ENCODE data around the gene KCNMA1. TPM values are rescaled to one million over a fixed set of nuclear protein-coding genes. Genes with fewer than 3 reads are reported as not detected.

KCNMA1 gene
- total RNA-seq, 4 donors from 2014 or later = 146 to 300 (median 265) TPM

- Histone ChIP-seq H3K27me3 (no peaks in the 10 kb centered on the region), H3K36me3 (no peaks in the 10 kb centered on the region), H3K9me3 (no peaks in the 10 kb centered on the region), H3K4me3 (no peak overlapping the region), H3K27ac (replicated peaks in 1 of 4) (peak overlapping the region; percentile 21 to 71 (median 66)), H3K4me1 (peaks cover 6 to 55% (median 46%) of the 10 kb centered on the region in 4 donors)
- DNase-seq (ENCODE audit: extremely low spot score) = no peak
- TF ChIP-seq POLR2AphosphoS5 (IDR thresholded peaks at IDR 0.05) (no peak), CTCF (IDR thresholded peaks at IDR 0.05) (no peak), POLR2A (IDR thresholded peaks at IDR 0.05; ENCODE audit: low read depth) (no peak), EP300 (IDR thresholded peaks at IDR 0.05) (no peak)
- intact Hi-C loops (cut with DNase I) = loop anchor here (10.0 kb wide), 1 partner anchor 318 kb away; no protein-coding TSS in a partner anchor
Measured at GRCh38 chr10:77177161-77177560, 460.4 kb downstream of the KCNMA1 start.

- no peaks in the 10 kb centered on the region for H3K9me3 ChIP-seq
- no peak overlapping the region for H3K4me3 ChIP-seq
- no peaks in the 10 kb centered on the region for H3K27me3 ChIP-seq
- H3K4me1 ChIP-seq = peaks cover 4 to 63% (median 52%) of the 10 kb centered on the region in 4 donors
- DNase-seq (ENCODE audit: extremely low spot score) = no peak
- H3K36me3 ChIP-seq = no peaks in the 10 kb centered on the region
- TF ChIP-seq CTCF (IDR thresholded peaks at IDR 0.05) (no peak), EP300 (IDR thresholded peaks at IDR 0.05) (no peak), POLR2AphosphoS5 (IDR thresholded peaks at IDR 0.05) (no peak), POLR2A (IDR thresholded peaks at IDR 0.05; ENCODE audit: low read depth) (no peak)
- H3K27ac ChIP-seq (replicated peaks in 1 of 4) = peak overlapping the region; percentile 41 to 69 (median 56)
- WGBS = 89% methylated on average over 3 of the region's 3 CpGs
- intact Hi-C loops (cut with DNase I) = loop anchor here (10.0 kb wide), 1 partner anchor 319 kb away; no protein-coding TSS in a partner anchor
Measured at GRCh38 chr10:77176232-77176631, 461.4 kb downstream of the KCNMA1 start.

- peaks cover 4 to 63% (median 52%) of the 10 kb centered on the region in 4 donors for H3K4me1 ChIP-seq
- intact Hi-C loops (cut with DNase I) = loop anchor here (2.0 to 10.0 kb wide), 2 partner anchors 319 to 465 kb away; no protein-coding TSS in a partner anchor
Measured at GRCh38 chr10:77175631-77176222, 461.9 kb downstream of the KCNMA1 start.

GRCh38 chr10:77173615-77174461 lies 463.8 kb downstream of the KCNMA1 start:
- Histone ChIP-seq H3K4me3 (no peak overlapping the region), H3K27ac (replicated peaks in 1 of 4) (peak overlapping the region; percentile 41 to 69 (median 65)), H3K4me1 (peaks cover 0 to 50% (median 41%) of the 10 kb centered on the region in 4 donors), H3K9me3 (no peaks in the 10 kb centered on the region), H3K36me3 (no peaks in the 10 kb centered on the region), H3K27me3 (no peaks in the 10 kb centered on the region)
- DNase-seq (ENCODE audit: extremely low spot score) = no peak
- intact Hi-C loops (cut with DNase I) = loop anchor here (2.0 to 10.0 kb wide), 3 partner anchors 218 to 467 kb away; no protein-coding TSS in a partner anchor
- TF ChIP-seq POLR2A (IDR thresholded peaks at IDR 0.05; ENCODE audit: low read depth) (no peak), CTCF (IDR thresholded peaks at IDR 0.05) (peak; percentile 86 to 94 (median 94)), POLR2AphosphoS5 (IDR thresholded peaks at IDR 0.05) (no peak)
- 28% methylated on average over 4 of the region's 4 CpGs for WGBS

More at GRCh38 chr10:77175631-77176222, 461.9 kb downstream of the KCNMA1 start:
- no peaks in the 10 kb centered on the region for H3K9me3 ChIP-seq
- H3K4me3 ChIP-seq = no peak overlapping the region
- no peaks in the 10 kb centered on the region for H3K36me3 ChIP-seq
- TF ChIP-seq EP300 (IDR thresholded peaks at IDR 0.05) (no peak), POLR2AphosphoS5 (IDR thresholded peaks at IDR 0.05) (peak in 1 of 2 donors; percentile 3)
- DNase-seq (ENCODE audit: extremely low spot score) = no peak
- 100% methylated on average over 2 of the region's 2 CpGs for WGBS
- no peaks in the 10 kb centered on the region for H3K27me3 ChIP-seq
- H3K27ac ChIP-seq (replicated peaks in 1 of 4) = peak overlapping the region; percentile 41 to 69 (median 56)

- 64% methylated on average over 4 of the region's 4 CpGs for WGBS
- peak overlapping the region; percentile 10 to 69 (median 47) for H3K27ac ChIP-seq (replicated peaks in 1 of 4)
- no peaks in the 10 kb centered on the region for H3K27me3 ChIP-seq
- no peak for DNase-seq (ENCODE audit: extremely low spot score)
- H3K9me3 ChIP-seq = no peaks in the 10 kb centered on the region
- no peaks in the 10 kb centered on the region for H3K36me3 ChIP-seq
- intact Hi-C loops (cut with DNase I) = loop anchor here (5.0 to 10.0 kb wide), 2 partner anchors 220 to 323 kb away; no protein-coding TSS in a partner anchor
- TF ChIP-seq EP300 (IDR thresholded peaks at IDR 0.05) (no peak), CTCF (IDR thresholded peaks at IDR 0.05) (no peak), POLR2AphosphoS5 (IDR thresholded peaks at IDR 0.05) (no peak), POLR2A (IDR thresholded peaks at IDR 0.05; ENCODE audit: low read depth) (no peak)
- no peak overlapping the region for H3K4me3 ChIP-seq
- H3K4me1 ChIP-seq = peaks cover 0 to 48% (median 40%) of the 10 kb centered on the region in 4 donors
Measured at GRCh38 chr10:77172086-77172485, 465.5 kb downstream of the KCNMA1 start.
